Measurements from ENCODE around the gene INAFM2. TPM values are rescaled to one million over a fixed set of nuclear protein-coding genes. Genes with fewer than 3 reads are reported as not detected.

The INAFM2 gene
- polyA plus RNA-seq, 3 donors: 5.1 to 19.6 (median 8.3) TPM

DNA sequence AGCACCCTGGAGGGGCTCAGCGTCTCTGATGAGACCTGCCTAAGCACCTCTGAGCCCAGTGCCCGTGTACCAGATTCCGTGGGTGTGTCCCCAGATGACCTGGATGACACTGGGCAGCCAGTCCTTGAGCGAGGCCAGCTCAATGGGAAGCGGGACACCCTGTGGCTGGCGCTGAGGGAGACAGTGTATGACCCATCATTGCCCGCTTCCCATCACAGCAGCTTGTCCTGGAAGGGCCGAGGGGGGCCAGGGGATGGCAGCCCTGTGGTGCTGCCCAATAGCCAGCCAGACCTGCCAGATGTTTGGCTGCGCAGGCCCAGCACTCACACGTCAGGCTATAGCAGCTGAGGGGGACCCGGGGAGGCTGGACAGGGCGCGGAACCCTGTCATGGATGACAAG, 46.5 kb downstream of the INAFM2 start:
- DNase-seq: no peak
- intact Hi-C loops (cut with micrococcal nuclease): loop anchor here (5.0 kb wide), 2 partner anchors 37 to 52 kb away; partner anchors contain the start of gene IVD (in 1 of the 2)
- Histone ChIP-seq H3K36me3 (replicated peaks in 1 of 2; ENCODE audit: control insufficient read depth in 1 of 2, insufficient read depth in 2 of 2, low read length in 2 of 2) (no peaks in the 10 kb centered on the region), H3K79me2 (ENCODE audit: insufficient read depth, low read length) (no peaks in the 10 kb centered on the region), H3K4me3 (replicated peaks in 1 of 3; ENCODE audit: low read depth in 2 of 3, low read length in 3 of 3) (no peak overlapping the region), H3K9ac (ENCODE audit: insufficient read depth, low read length, poor library complexity, severe bottlenecking) (no peak overlapping the region), H3K4me2 (replicated peaks; ENCODE audit: extremely low read depth, low read length, poor library complexity, severe bottlenecking) (no peak overlapping the region), H3K9me3 (replicated peaks in 1 of 2; ENCODE audit: control insufficient read depth in 1 of 2, insufficient read depth in 1 of 2, low read length in 2 of 2) (no peaks in the 10 kb centered on the region), H2AFZ (ENCODE audit: insufficient read depth, low read depth, low read length, poor library complexity, severe bottlenecking) (no peak overlapping the region), H4K20me1 (ENCODE audit: insufficient read depth, low read length) (no peaks in the 10 kb centered on the region), H3K27ac (ENCODE audit: low read depth in 1 of 2, low read length in 2 of 2) (no peak overlapping the region), H3K4me1 (ENCODE audit: control insufficient read depth in 1 of 2, insufficient read depth in 2 of 2, low read length in 2 of 2) (peaks cover 24 to 35% of the 10 kb centered on the region in 2 donors), H3K27me3 (ENCODE audit: control insufficient read depth in 2 of 2, insufficient read depth in 2 of 2, low read length in 2 of 2) (no peaks in the 10 kb centered on the region)
- no peak overlapping the region for H3K4me3 Mint-ChIP-seq
- TF ChIP-seq CTCF (IDR thresholded peaks at IDR 0.05): no peak
- peaks cover 29% of the 10 kb centered on the region for H3K4me1 Mint-ChIP-seq
- H3K27ac Mint-ChIP-seq: no peak overlapping the region
- peaks cover 4% of the 10 kb centered on the region in 2 donors for H3K36me3 Mint-ChIP-seq
- H3K9me3 Mint-ChIP-seq: no peaks in the 10 kb centered on the region
- WGBS (ENCODE audit: insufficient coverage): over 99% methylated on average over 11 of the region's 13 CpGs
- peaks cover 2 to 8% (median 6%) of the 10 kb centered on the region in 3 donors for H3K27me3 Mint-ChIP-seq (ENCODE audit: low read depth in 3 of 3)

- DNase-seq: peak in 1 of 3 donors; percentile 27
- H3K4me2 ChIP-seq (replicated peaks; ENCODE audit: extremely low read depth, low read length, poor library complexity, severe bottlenecking): no peak overlapping the region
- no peak overlapping the region for H3K9ac ChIP-seq (ENCODE audit: insufficient read depth, low read length, poor library complexity, severe bottlenecking)
- Mint-ChIP-seq H3K4me3 (no peak overlapping the region), H3K4me1 (peaks cover 21% of the 10 kb centered on the region), H3K36me3 (no peaks in the 10 kb centered on the region), H3K27ac (peak overlapping the region in 2 of 7 donors; percentile 36 to 41), H3K27me3 (ENCODE audit: low read depth in 3 of 3) (peaks cover 2 to 7% (median 2%) of the 10 kb centered on the region in 3 donors), H3K9me3 (peaks cover 0 to 4% (median 3%) of the 10 kb centered on the region in 7 donors)
- H3K79me2 ChIP-seq (ENCODE audit: insufficient read depth, low read length): no peaks in the 10 kb centered on the region
- H3K4me1 ChIP-seq (ENCODE audit: control insufficient read depth in 1 of 2, insufficient read depth in 2 of 2, low read length in 2 of 2): peaks cover 14 to 22% of the 10 kb centered on the region in 2 donors
- H4K20me1 ChIP-seq (ENCODE audit: insufficient read depth, low read length): no peaks in the 10 kb centered on the region
- no peaks in the 10 kb centered on the region for H3K36me3 ChIP-seq (replicated peaks in 1 of 2; ENCODE audit: control insufficient read depth in 1 of 2, insufficient read depth in 2 of 2, low read length in 2 of 2)
- no peaks in the 10 kb centered on the region for H3K9me3 ChIP-seq (replicated peaks in 1 of 2; ENCODE audit: control insufficient read depth in 1 of 2, insufficient read depth in 1 of 2, low read length in 2 of 2)
- no peak for TF ChIP-seq CTCF (IDR thresholded peaks at IDR 0.05)
- WGBS (ENCODE audit: insufficient coverage): 40% methylated on average over 1 of the region's 2 CpGs
- intact Hi-C loops (cut with micrococcal nuclease): no loop called here
- no peak overlapping the region for H3K27ac ChIP-seq (ENCODE audit: low read depth in 1 of 2, low read length in 2 of 2)
- no peak overlapping the region for H3K4me3 ChIP-seq (replicated peaks in 1 of 3; ENCODE audit: low read depth in 2 of 3, low read length in 3 of 3)
- H3K27me3 ChIP-seq (ENCODE audit: control insufficient read depth in 2 of 2, insufficient read depth in 2 of 2, low read length in 2 of 2): no peaks in the 10 kb centered on the region
- H2AFZ ChIP-seq (ENCODE audit: insufficient read depth, low read depth, low read length, poor library complexity, severe bottlenecking): no peak overlapping the region
Measured at GRCh38 chr15:40372981-40373380, 49.5 kb downstream of the INAFM2 start.

Other genes with a start within 250 kb of the INAFM2 start
- gene BMF, start 214.8 kb upstream of the INAFM2 start, polyA plus RNA-seq: 10 to 100 TPM in 1 of 3 donors, 1 to 10 TPM in 2; 5.6 to 59.6 (median 6.5) TPM
- under 1 TPM in 2 of 3 donors, not detected in 1; 0.01 to 0.51 TPM for gene BUB1B, start 162.6 kb upstream of the INAFM2 start, polyA plus RNA-seq
- gene PAK6, start 84.6 kb upstream of the INAFM2 start, polyA plus RNA-seq: under 1 TPM in 1 of 3 donors, not detected in 2; 0.03 TPM
- gene ANKRD63, start 40.6 kb upstream of the INAFM2 start, polyA plus RNA-seq: not detected
- gene PLCB2, start 15.8 kb upstream of the INAFM2 start, polyA plus RNA-seq: 1,000 to 10,000 TPM in 1 of 3 donors, 10 to 100 TPM in 2; 56.5 to 1,191 (median 74.5) TPM
- gene CCDC9B, start 17.2 kb downstream of the INAFM2 start, polyA plus RNA-seq: 1 to 10 TPM in 1 of 3 donors, under 1 TPM in 2; 0.13 to 2.2 (median 0.39) TPM
- not detected for gene PHGR1, start 27.3 kb downstream of the INAFM2 start, polyA plus RNA-seq
- gene DISP2, start 34.5 kb downstream of the INAFM2 start, polyA plus RNA-seq: under 1 TPM in 2 of 3 donors, not detected in 1; 0.01 TPM
- 1 to 10 TPM; 5.4 to 10.0 (median 7.9) TPM for gene KNSTRN, start 59.0 kb downstream of the INAFM2 start, polyA plus RNA-seq
- 10 to 100 TPM; 28.6 to 46.3 (median 31.3) TPM for gene IVD, start 82.1 kb downstream of the INAFM2 start, polyA plus RNA-seq
- 1 to 10 TPM in 1 of 3 donors, under 1 TPM in 2; 0.67 to 8.9 (median 0.79) TPM for gene BAHD1, start 117.3 kb downstream of the INAFM2 start, polyA plus RNA-seq
- 1 to 10 TPM in 2 of 3 donors, under 1 TPM in 1; 0.85 to 5.2 (median 1.2) TPM for gene CHST14, start 147.3 kb downstream of the INAFM2 start, polyA plus RNA-seq
- 10 to 100 TPM in 2 of 3 donors, 1 to 10 TPM in 1; 7.5 to 37.3 (median 30.8) TPM for gene CCDC32, start 241.3 kb downstream of the INAFM2 start, polyA plus RNA-seq
- gene RPUSD2, start 245.6 kb downstream of the INAFM2 start, polyA plus RNA-seq: 1 to 10 TPM; 1.1 to 6.3 (median 4.3) TPM

Data from CD14-positive monocyte (primary cell).